Upper lobe of left lung (tissue), 6 donors: ENCODE data around the gene APCDD1. TPM values are rescaled to one million over a fixed set of nuclear protein-coding genes. Genes with fewer than 3 reads are reported as not detected.
"Not testable (repeated sequence)": the region's sequence is repeated elsewhere in the genome, so short reads cannot be mapped to it uniquely, and the experiment has no call there.

Experiments
- ATAC-seq, 2 donors: fragments of 200-7000 bp; cut with Tn5 transposase; one replicate each; pipeline ENCODE4 v1.9.1; 2022; ENCODE audit warnings: mild to moderate bottlenecking in 2 of 2, moderate library complexity in 2 of 2; ENCODE audit not compliant: low FRiP score in 2 of 2
- DNase-seq, 2 donors: peaks; one replicate each; pipeline ENCODE4 v3.0.0-alpha.2; 2019 to 2020
- H3K27ac ChIP-seq, 4 donors: fragments of 200-600 bp; sonication (generic); one replicate each; pipeline ENCODE4 v1.5.1; 2016 to 2019
- H3K27me3 ChIP-seq, 4 donors: fragments of 200-600 bp; sonication (generic); one replicate each; pipeline ENCODE4 v1.5.1; 2017 to 2019
- H3K36me3 ChIP-seq, 4 donors: fragments of 200-600 bp; sonication (generic); one replicate each; pipeline ENCODE4 v1.5.1; 2016 to 2019
- H3K4me1 ChIP-seq, 4 donors: fragments of 200-600 bp; sonication (generic); one replicate each; pipeline ENCODE4 v1.5.1; 2018 to 2019
- H3K4me3 ChIP-seq, 4 donors: fragments of 200-600 bp; sonication (generic); one replicate each; pipeline ENCODE4 v1.5.1; 2017 to 2019; ENCODE audit warnings: mild to moderate bottlenecking in 2 of 4, moderate library complexity in 1 of 4
- H3K9me3 ChIP-seq, 4 donors: fragments of 200-600 bp; sonication (generic); one replicate each; pipeline ENCODE4 v1.5.1; 2018 to 2019
- EP300 ChIP-seq, 4 donors: sonication (generic); formaldehyde crosslinking; IDR thresholded peaks; one replicate each; pipeline ENCODE4 v1.5.1; 2017; ENCODE audit warnings: antibody characterized with exemption in 4 of 4, control low read depth in 2 of 4
- POLR2A ChIP-seq, 4 donors: fragments of 450-650 bp; IDR thresholded peaks; one replicate each; pipeline ENCODE4 v1.5.1; 2016 to 2017; ENCODE audit warnings: antibody characterized with exemption in 4 of 4, mild to moderate bottlenecking in 2 of 4
- POLR2AphosphoS5 ChIP-seq, 2 donors: sonication (generic); formaldehyde crosslinking; IDR thresholded peaks; one replicate each; pipeline ENCODE4 v1.5.1; 2017; ENCODE audit warnings: antibody characterized with exemption in 2 of 2
- WGBS, 2 donors: methylation state at CpG; one replicate each; pipeline ENCODE4 v1.1.5; 2017 to 2018; 5-methylcytosine and 5-hydroxymethylcytosine counted together
- total RNA-seq, 6 donors: library from RNA; depleted of rRNA in 4 of 6; stranded (reverse); fragments of >200 nt in 4 of 6; gene quantifications; one replicate each; pipeline versions ENCODE4 v1.1.0 to v1.2.1, GENCODE V29; 2016 to 2021
- TF ChIP-seq, protein P1 (sequence below), 6 experiments: fragments of 450-650 bp in 4 of 6; fragments of 200-600 bp in 2 of 6; sonication (generic) in 2 of 6; IDR thresholded peaks; one replicate each; pipeline ENCODE4 v1.5.1; 2016 to 2019; ENCODE audit warnings: antibody characterized with exemption in 6 of 6
- donor health status: DM: no; HTN: no; CAD: no; lungs with moderate emphysema.
- donor health status: DM: no; HTN: yes; CAD: no; lungs with severe emphysema.

Gene APCDD1
- total RNA-seq, 6 donors from 2014 or later = 8.4 to 40.4 (median 24.1) TPM

DNA sequence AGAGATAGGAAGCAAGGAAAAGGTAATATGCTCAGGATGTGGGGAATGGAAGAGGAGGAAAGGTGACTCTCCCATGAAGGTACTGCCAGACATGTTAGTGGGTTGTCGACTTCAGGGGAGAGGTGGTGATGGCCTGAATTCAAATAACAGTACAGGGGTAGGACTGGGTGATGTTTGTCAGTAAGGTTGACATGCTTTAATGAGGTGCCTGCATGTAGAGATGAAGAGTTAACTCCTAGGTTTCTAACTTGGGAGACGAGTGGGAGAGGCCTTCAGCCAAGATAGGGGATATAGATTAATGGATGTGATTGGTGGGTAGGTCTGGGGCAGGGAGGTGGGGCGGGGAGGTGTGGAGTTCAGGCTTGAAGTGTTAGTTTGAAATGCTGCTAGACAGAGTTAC lies 74.0 kb downstream of the APCDD1 start:
- no peak overlapping the region for H3K4me3 ChIP-seq
- WGBS, 2 donors = 86 to 88% methylated on average over 3 of the region's 3 CpGs
- H3K27me3 ChIP-seq = no peaks in the 10 kb centered on the region
- H3K4me1 ChIP-seq = peaks cover 16 to 49% (median 23%) of the 10 kb centered on the region in 4 donors
- no peaks in the 10 kb centered on the region for H3K9me3 ChIP-seq
- H3K36me3 ChIP-seq = peaks cover 0 to 5% (median 0%) of the 10 kb centered on the region in 4 donors
- ATAC-seq = no peak
- DNase-seq = no peak
- H3K27ac ChIP-seq = no peak overlapping the region
- no peak for TF ChIP-seq POLR2AphosphoS5 (IDR thresholded peaks at IDR 0.05)
- TF ChIP-seq, protein P1, sequence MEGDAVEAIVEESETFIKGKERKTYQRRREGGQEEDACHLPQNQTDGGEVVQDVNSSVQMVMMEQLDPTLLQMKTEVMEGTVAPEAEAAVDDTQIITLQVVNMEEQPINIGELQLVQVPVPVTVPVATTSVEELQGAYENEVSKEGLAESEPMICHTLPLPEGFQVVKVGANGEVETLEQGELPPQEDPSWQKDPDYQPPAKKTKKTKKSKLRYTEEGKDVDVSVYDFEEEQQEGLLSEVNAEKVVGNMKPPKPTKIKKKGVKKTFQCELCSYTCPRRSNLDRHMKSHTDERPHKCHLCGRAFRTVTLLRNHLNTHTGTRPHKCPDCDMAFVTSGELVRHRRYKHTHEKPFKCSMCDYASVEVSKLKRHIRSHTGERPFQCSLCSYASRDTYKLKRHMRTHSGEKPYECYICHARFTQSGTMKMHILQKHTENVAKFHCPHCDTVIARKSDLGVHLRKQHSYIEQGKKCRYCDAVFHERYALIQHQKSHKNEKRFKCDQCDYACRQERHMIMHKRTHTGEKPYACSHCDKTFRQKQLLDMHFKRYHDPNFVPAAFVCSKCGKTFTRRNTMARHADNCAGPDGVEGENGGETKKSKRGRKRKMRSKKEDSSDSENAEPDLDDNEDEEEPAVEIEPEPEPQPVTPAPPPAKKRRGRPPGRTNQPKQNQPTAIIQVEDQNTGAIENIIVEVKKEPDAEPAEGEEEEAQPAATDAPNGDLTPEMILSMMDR (IDR thresholded peaks at IDR 0.05) = no peak
- TF ChIP-seq EP300 (IDR thresholded peaks at IDR 0.05) = no peak
- TF ChIP-seq POLR2A (IDR thresholded peaks at IDR 0.05) = no peak

DNA sequence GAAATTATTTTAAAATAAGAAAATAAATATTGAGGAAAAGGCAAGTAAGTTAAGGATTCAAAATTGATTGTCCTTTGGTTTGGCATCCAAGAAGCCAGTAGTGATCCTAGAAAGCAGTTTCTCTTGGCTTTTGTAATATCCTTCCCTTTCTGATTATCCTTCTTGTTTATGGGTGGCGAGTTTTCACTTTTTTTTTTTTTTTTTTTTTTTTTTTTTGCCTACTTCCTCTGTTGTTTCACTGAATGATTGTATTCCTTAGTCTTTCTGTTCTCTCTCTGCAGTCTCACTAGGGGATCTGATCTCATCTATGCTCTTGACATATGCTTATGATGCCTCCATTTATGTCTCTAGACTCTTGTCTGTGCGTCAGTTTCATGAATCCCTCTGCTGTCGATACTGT lies 75.6 kb downstream of the APCDD1 start:
- ATAC-seq = no peak
- H3K36me3 ChIP-seq = peaks cover 0 to 18% (median 1%) of the 10 kb centered on the region in 4 donors
- 76% methylated on average over 3 of the region's 3 CpGs for WGBS, 2 donors
- H3K4me1 ChIP-seq = peaks cover 16 to 49% (median 23%) of the 10 kb centered on the region in 4 donors
- TF ChIP-seq POLR2AphosphoS5 (IDR thresholded peaks at IDR 0.05) = no peak
- H3K27me3 ChIP-seq = no peaks in the 10 kb centered on the region
- DNase-seq = no peak
- H3K4me3 ChIP-seq = no peak overlapping the region
- H3K27ac ChIP-seq = peak overlapping the region in 1 of 4 donors; percentile 46
- no peaks in the 10 kb centered on the region for H3K9me3 ChIP-seq

- TF ChIP-seq EP300 (IDR thresholded peaks at IDR 0.05) (no peak), POLR2A (IDR thresholded peaks at IDR 0.05) (no peak)
- Histone ChIP-seq H3K27me3 (no peaks in the 10 kb centered on the region), H3K4me1 (peaks cover 13 to 44% (median 18%) of the 10 kb centered on the region in 4 donors), H3K9me3 (no peaks in the 10 kb centered on the region), H3K36me3 (peaks cover 0 to 21% (median 1%) of the 10 kb centered on the region in 4 donors), H3K27ac (peak overlapping the region in 1 of 4 donors; percentile 46), H3K4me3 (no peak overlapping the region)
- WGBS, 2 donors = 84 to 85% methylated on average over 3 of the region's 3 CpGs
- DNase-seq = no peak
- no peak for ATAC-seq
Observed at GRCh38 chr18:10530852-10531251, 76.4 kb downstream of the APCDD1 start.

DNA sequence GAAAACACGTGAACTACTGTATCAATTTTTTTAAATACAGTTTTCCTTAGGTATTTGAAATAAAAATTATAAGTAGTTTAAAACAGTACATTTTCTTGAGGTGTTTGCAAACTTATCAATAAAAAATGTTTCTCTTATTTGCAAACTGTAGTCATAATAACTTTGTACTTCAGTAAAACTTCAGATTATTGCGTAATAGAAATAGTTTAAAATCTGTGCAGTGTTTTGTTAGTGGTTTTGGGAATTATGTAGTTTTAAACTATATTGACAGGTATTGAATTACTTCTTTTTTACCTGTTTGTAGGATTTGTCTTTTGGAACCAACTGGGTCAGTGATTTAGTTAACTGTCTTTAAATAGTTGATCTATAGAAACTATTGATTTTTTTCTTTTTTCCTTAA lies 78.7 kb downstream of the APCDD1 start:
- Histone ChIP-seq H3K9me3 (no peaks in the 10 kb centered on the region), H3K27ac (no peak overlapping the region), H3K4me3 (no peak overlapping the region), H3K4me1 (peaks cover 4 to 28% (median 7%) of the 10 kb centered on the region in 4 donors), H3K36me3 (peaks cover 0 to 30% (median 3%) of the 10 kb centered on the region in 4 donors), H3K27me3 (no peaks in the 10 kb centered on the region)
- ATAC-seq = no peak
- WGBS, 2 donors = 83 to 97% methylated on average over 2 of the region's 2 CpGs
- no peak for DNase-seq
- TF ChIP-seq EP300 (IDR thresholded peaks at IDR 0.05) (no peak), POLR2A (IDR thresholded peaks at IDR 0.05) (no peak), POLR2AphosphoS5 (IDR thresholded peaks at IDR 0.05) (no peak)
- TF ChIP-seq, protein P1 (IDR thresholded peaks at IDR 0.05) = no peak

- Histone ChIP-seq H3K27ac (no peak overlapping the region), H3K9me3 (no peaks in the 10 kb centered on the region), H3K4me1 (no peaks in the 10 kb centered on the region), H3K27me3 (no peaks in the 10 kb centered on the region), H3K4me3 (no peak overlapping the region), H3K36me3 (peaks cover 17 to 52% (median 24%) of the 10 kb centered on the region in 4 donors)
- 93 to 99% methylated on average over 2 of the region's 2 CpGs for WGBS, 2 donors
- no peak for DNase-seq
- ATAC-seq = no peak
- TF ChIP-seq EP300 (IDR thresholded peaks at IDR 0.05) = no peak
- no peak for TF ChIP-seq POLR2AphosphoS5 (IDR thresholded peaks at IDR 0.05)
- TF ChIP-seq, protein P1 (IDR thresholded peaks at IDR 0.05) = no peak
- TF ChIP-seq POLR2A (IDR thresholded peaks at IDR 0.05) = no peak
Observed at GRCh38 chr18:10536280-10536679, 81.8 kb downstream of the APCDD1 start.

- Histone ChIP-seq H3K9me3 (no peaks in the 10 kb centered on the region), H3K27ac (no peak overlapping the region), H3K27me3 (no peaks in the 10 kb centered on the region), H3K4me3 (no peak overlapping the region), H3K36me3 (peaks cover 25 to 66% (median 30%) of the 10 kb centered on the region in 4 donors), H3K4me1 (peaks cover 0 to 1% (median 0%) of the 10 kb centered on the region in 4 donors)
- TF ChIP-seq POLR2AphosphoS5 (IDR thresholded peaks at IDR 0.05) = no peak
- no peak for TF ChIP-seq POLR2A (IDR thresholded peaks at IDR 0.05)
- TF ChIP-seq, protein P1 (IDR thresholded peaks at IDR 0.05) = no peak
- no peak for TF ChIP-seq EP300 (IDR thresholded peaks at IDR 0.05)
- ATAC-seq (no peak), DNase-seq (no peak)
- WGBS, 2 donors = 64 to 65% methylated on average over 2 of the region's 2 CpGs
Observed at GRCh38 chr18:10537765-10538164, 83.3 kb downstream of the APCDD1 start.

- not testable (repeated sequence) for DNase-seq, H3K27me3 ChIP-seq, H3K9me3 ChIP-seq, H3K4me1 ChIP-seq, H3K27ac ChIP-seq, ATAC-seq, H3K4me3 ChIP-seq
- peaks cover 25 to 70% (median 31%) of the 10 kb centered on the region in 4 donors for H3K36me3 ChIP-seq
- WGBS, 2 donors = 90 to 95% methylated on average over 5 of the region's 5 CpGs
Observed at GRCh38 chr18:10539124-10539523, 84.7 kb downstream of the APCDD1 start.
